ENCODE results near the gene ACTR5. TPM values are rescaled to one million over a fixed set of nuclear protein-coding genes. Genes with fewer than 3 reads are reported as not detected.

The ACTR5 gene
- total and polyA plus RNA-seq, 8 donors, result 6.2 to 13.6 (median 11.7) TPM

- DNase-seq (peak in 1 of 4 donors; percentile 75), ATAC-seq (peak; percentile 38)
- H3K4me1 ChIP-seq, result peaks cover 9 to 50% of the 10 kb centered on the region in 2 donors
- TF ChIP-seq CTCF (IDR thresholded peaks at IDR 0.05), result peak in 1 of 2 donors; percentile 4
- no peaks in the 10 kb centered on the region for H3K36me3 ChIP-seq
- H3K27ac ChIP-seq, result peak overlapping the region; percentile 69
- no peaks in the 10 kb centered on the region for H3K9me3 ChIP-seq
- H3K27me3 ChIP-seq, result peaks cover 23 to 57% of the 10 kb centered on the region in 2 donors
- H3K4me3 ChIP-seq, result peak overlapping the region; percentile 51 to 57
- intact Hi-C loops (cut with DNase I), result loop anchor here in 1 of 2 donors (10.0 kb wide), 1 partner anchor 89 kb away; no protein-coding TSS in a partner anchor
Observed at GRCh38 chr20:38805958-38806854, 57.9 kb downstream of the ACTR5 start.

GRCh38 chr20:38806855-38807655, 58.8 kb downstream of the ACTR5 start:
- ATAC-seq, result no peak
- Histone ChIP-seq H3K4me3 (peak overlapping the region; percentile 51 to 57), H3K27ac (peak overlapping the region; percentile 3 to 69), H3K36me3 (no peaks in the 10 kb centered on the region), H3K4me1 (peaks cover 9 to 59% of the 10 kb centered on the region in 2 donors), H3K27me3 (peaks cover 23 to 57% of the 10 kb centered on the region in 2 donors), H3K9me3 (no peaks in the 10 kb centered on the region)
- no peak for DNase-seq
- TF ChIP-seq CTCF (IDR thresholded peaks at IDR 0.05), result no peak
- intact Hi-C loops (cut with DNase I), result loop anchor here in 1 of 2 donors (10.0 kb wide), 1 partner anchor 88 kb away; no protein-coding TSS in a partner anchor

GRCh38 chr20:38809942-38810341, 61.7 kb downstream of the ACTR5 start:
- Histone ChIP-seq H3K27me3 (peaks cover 23 to 50% of the 10 kb centered on the region in 2 donors), H3K4me1 (peaks cover 9 to 54% of the 10 kb centered on the region in 2 donors), H3K36me3 (no peaks in the 10 kb centered on the region), H3K27ac (no peak overlapping the region), H3K9me3 (no peaks in the 10 kb centered on the region), H3K4me3 (no peak overlapping the region)
- DNase-seq (no peak), ATAC-seq (no peak)
- intact Hi-C loops (cut with DNase I), result loop anchor here in 1 of 2 donors (10.0 kb wide), 1 partner anchor 85 kb away; no protein-coding TSS in a partner anchor
- TF ChIP-seq CTCF (IDR thresholded peaks at IDR 0.05), result no peak

GRCh38 chr20:38810926-38811630, 62.8 kb downstream of the ACTR5 start:
- H3K27me3 ChIP-seq, result peaks cover 17 to 39% of the 10 kb centered on the region in 2 donors
- H3K4me3 ChIP-seq, result no peak overlapping the region
- no peak overlapping the region for H3K27ac ChIP-seq
- intact Hi-C loops (cut with DNase I), result no loop called here
- no peak for DNase-seq
- H3K9me3 ChIP-seq, result no peaks in the 10 kb centered on the region
- peaks cover 4 to 43% of the 10 kb centered on the region in 2 donors for H3K4me1 ChIP-seq
- ATAC-seq, result no peak
- H3K36me3 ChIP-seq, result no peaks in the 10 kb centered on the region
- no peak for TF ChIP-seq CTCF (IDR thresholded peaks at IDR 0.05)
